Measurements from ENCODE around the gene MTA1. TPM values are rescaled to one million over a fixed set of nuclear protein-coding genes. Genes with fewer than 3 reads are reported as not detected.
A peak's percentile ranks its signal among the peaks of the same experiment; 100 is the strongest.

MTA1 gene
- total and polyA plus RNA-seq, 2 of the 8 experiments (the other 6 are each of a cell fraction or from before 2014, with no cell fraction given), result 73.9 to 221 TPM

- TF ChIP-seq, protein P1, sequence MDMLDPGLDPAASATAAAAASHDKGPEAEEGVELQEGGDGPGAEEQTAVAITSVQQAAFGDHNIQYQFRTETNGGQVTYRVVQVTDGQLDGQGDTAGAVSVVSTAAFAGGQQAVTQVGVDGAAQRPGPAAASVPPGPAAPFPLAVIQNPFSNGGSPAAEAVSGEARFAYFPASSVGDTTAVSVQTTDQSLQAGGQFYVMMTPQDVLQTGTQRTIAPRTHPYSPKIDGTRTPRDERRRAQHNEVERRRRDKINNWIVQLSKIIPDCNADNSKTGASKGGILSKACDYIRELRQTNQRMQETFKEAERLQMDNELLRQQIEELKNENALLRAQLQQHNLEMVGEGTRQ (IDR thresholded peaks at IDR 0.05; ENCODE audit: low read length), result no peak
- no peak for TF ChIP-seq CBX5 (IDR thresholded peaks at IDR 0.05; ENCODE audit: low read depth, low read length)
- no peak for TF ChIP-seq SP2 (IDR thresholded peaks at IDR 0.05; ENCODE audit: low read length)
- peak; percentile 92 for TF ChIP-seq KDM4A (IDR thresholded peaks at IDR 0.05; ENCODE audit: low read depth, low read length, severe bottlenecking)
- no peak for TF ChIP-seq RXRA (IDR thresholded peaks at IDR 0.05; ENCODE audit: insufficient read depth, low read depth, low read length)
- TF ChIP-seq EZH2 (IDR thresholded peaks at IDR 0.05; ENCODE audit: low read depth, low read length, severe bottlenecking), result no peak
- TF ChIP-seq ATF2 (IDR thresholded peaks at IDR 0.05; ENCODE audit: low read length), result no peak
- TF ChIP-seq JUN (IDR thresholded peaks at IDR 0.05; ENCODE audit: low read depth, low read length), result no peak
- no peak for TF ChIP-seq CHD1 (IDR thresholded peaks at IDR 0.05; ENCODE audit: low read depth, low read length)
- no peak for TF ChIP-seq NANOG (IDR thresholded peaks at IDR 0.05; ENCODE audit: insufficient read depth, low read depth, low read length, poor library complexity, severe bottlenecking)
- no peak for TF ChIP-seq RFX5 (IDR thresholded peaks at IDR 0.05; ENCODE audit: borderline replicate concordance, low read depth, low read length)
- no peak for TF ChIP-seq SP1 (IDR thresholded peaks at IDR 0.05; ENCODE audit: low read depth, low read length)
- TF ChIP-seq, protein P2, sequence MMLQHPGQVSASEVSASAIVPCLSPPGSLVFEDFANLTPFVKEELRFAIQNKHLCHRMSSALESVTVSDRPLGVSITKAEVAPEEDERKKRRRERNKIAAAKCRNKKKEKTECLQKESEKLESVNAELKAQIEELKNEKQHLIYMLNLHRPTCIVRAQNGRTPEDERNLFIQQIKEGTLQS (IDR thresholded peaks at IDR 0.05; ENCODE audit: insufficient read depth, low read depth, low read length), result no peak
- no peak for TF ChIP-seq BRCA1 (IDR thresholded peaks at IDR 0.05; ENCODE audit: low read depth, low read length)
Measured at GRCh38 chr14:105414456-105415371, 4.9 kb upstream of the MTA1 start (continued).

Measured in H1 (cell line).